ENCODE measurements around the gene B4GALNT1. TPM values are rescaled to one million over a fixed set of nuclear protein-coding genes. Genes with fewer than 3 reads are reported as not detected.

B4GALNT1 gene
- total RNA-seq, 3 donors from 2014 or later (not counting 1 experiment from before 2014, with no cell fraction given): 0.38 to 0.59 (median 0.48) TPM

- Mint-ChIP-seq H3K27ac (peak overlapping the region in 1 of 2 donors; percentile 63), H3K36me3 (no peaks in the 10 kb centered on the region), H3K9me3 (no peaks in the 10 kb centered on the region), H3K27me3 (ENCODE audit: low read depth in 2 of 2) (peaks cover 69 to 72% of the 10 kb centered on the region in 2 donors), H3K4me1 (peaks cover 31 to 32% of the 10 kb centered on the region in 2 donors), H3K4me3 (peak overlapping the region; percentile 84)
- DNase-seq: peak in 1 of 2 donors; percentile 37
- Histone ChIP-seq H3K27me3 (ENCODE audit: control insufficient read depth, insufficient read depth, low read length) (peaks cover 69% of the 10 kb centered on the region), H3K4me3 (ENCODE audit: low read length) (peak overlapping the region; percentile 28), H3K27ac (ENCODE audit: low read length) (no peak overlapping the region), H3K9me3 (ENCODE audit: control insufficient read depth, insufficient read depth, low read length) (no peaks in the 10 kb centered on the region), H3K36me3 (ENCODE audit: control insufficient read depth, insufficient read depth, low read length) (no peaks in the 10 kb centered on the region), H3K4me1 (ENCODE audit: control insufficient read depth, insufficient read depth, low read length) (peaks cover 30% of the 10 kb centered on the region)
- intact Hi-C loops (cut with micrococcal nuclease): loop anchor here (1.0 to 5.0 kb wide), 2 partner anchors 38 to 144 kb away; partner anchors contain the start of gene ARHGAP9
- WGBS (ENCODE audit: insufficient coverage): 3% methylated on average over 42 of the region's 42 CpGs
- no peak for TF ChIP-seq CTCF (IDR thresholded peaks at IDR 0.05)
- ATAC-seq: peak in 2 of 3 donors; percentile 33 to 42
These were observed 12.0 kb downstream of the B4GALNT1 start for GRCh38 chr12:57620936-57621496.

- Histone ChIP-seq H3K4me3 (ENCODE audit: low read length) (no peak overlapping the region), H3K27me3 (ENCODE audit: control insufficient read depth, insufficient read depth, low read length) (peaks cover 63% of the 10 kb centered on the region), H3K9me3 (ENCODE audit: control insufficient read depth, insufficient read depth, low read length) (no peaks in the 10 kb centered on the region), H3K36me3 (ENCODE audit: control insufficient read depth, insufficient read depth, low read length) (no peaks in the 10 kb centered on the region), H3K27ac (ENCODE audit: low read length) (no peak overlapping the region), H3K4me1 (ENCODE audit: control insufficient read depth, insufficient read depth, low read length) (peaks cover 30% of the 10 kb centered on the region)
- WGBS (ENCODE audit: insufficient coverage): 10% methylated on average over 13 of the region's 13 CpGs
- Mint-ChIP-seq H3K27ac (peak overlapping the region in 1 of 2 donors; percentile 63), H3K4me3 (peak overlapping the region; percentile 84), H3K9me3 (no peaks in the 10 kb centered on the region), H3K4me1 (peaks cover 31 to 32% of the 10 kb centered on the region in 2 donors), H3K27me3 (ENCODE audit: low read depth in 2 of 2) (peaks cover 65 to 66% of the 10 kb centered on the region in 2 donors), H3K36me3 (no peaks in the 10 kb centered on the region)
- intact Hi-C loops (cut with micrococcal nuclease): loop anchor here (5.0 kb wide), 1 partner anchor 143 kb away; the partner anchor contains the start of gene ARHGAP9
- DNase-seq (no peak), ATAC-seq (no peak)
- no peak for TF ChIP-seq CTCF (IDR thresholded peaks at IDR 0.05)
These were observed 12.6 kb downstream of the B4GALNT1 start for GRCh38 chr12:57620245-57620935.

- Histone ChIP-seq H3K27ac (ENCODE audit: low read length) (no peak overlapping the region), H3K9me3 (ENCODE audit: control insufficient read depth, insufficient read depth, low read length) (no peaks in the 10 kb centered on the region), H3K36me3 (ENCODE audit: control insufficient read depth, insufficient read depth, low read length) (no peaks in the 10 kb centered on the region), H3K4me3 (ENCODE audit: low read length) (no peak overlapping the region), H3K4me1 (ENCODE audit: control insufficient read depth, insufficient read depth, low read length) (peaks cover 30% of the 10 kb centered on the region), H3K27me3 (ENCODE audit: control insufficient read depth, insufficient read depth, low read length) (peaks cover 56% of the 10 kb centered on the region)
- TF ChIP-seq CTCF (IDR thresholded peaks at IDR 0.05): no peak
- ATAC-seq: peak in 2 of 3 donors; percentile 42 to 53
- WGBS (ENCODE audit: insufficient coverage): 8% methylated on average over 46 of the region's 46 CpGs
- H3K4me3 Mint-ChIP-seq: peak overlapping the region; percentile 76
- DNase-seq: peak in 1 of 2 donors; percentile 66
- H3K36me3 Mint-ChIP-seq: no peaks in the 10 kb centered on the region
- peaks cover 31 to 32% of the 10 kb centered on the region in 2 donors for H3K4me1 Mint-ChIP-seq
- no peaks in the 10 kb centered on the region for H3K9me3 Mint-ChIP-seq
- H3K27me3 Mint-ChIP-seq (ENCODE audit: low read depth in 2 of 2): peaks cover 58 to 59% of the 10 kb centered on the region in 2 donors
- intact Hi-C loops (cut with micrococcal nuclease): loop anchor here (5.0 kb wide), 1 partner anchor 142 kb away; the partner anchor contains the start of gene ARHGAP9
- no peak overlapping the region for H3K27ac Mint-ChIP-seq
These were observed 13.4 kb downstream of the B4GALNT1 start for GRCh38 chr12:57619434-57620244.
